Activated CD4-positive, alpha-beta T cell treated with anti-CD3 and anti-CD28 coated beads, Interleukin-2, amount 10 ng/mL, durations not matched to agents 24 days and 14 days (primary cell): ENCODE results near the gene SLC35G1. TPM values are rescaled to one million over a fixed set of nuclear protein-coding genes. Genes with fewer than 3 reads are reported as not detected.

Source experiments
- DNase-seq: peaks from one replicate; pipeline ENCODE4 v3.0.0; 2022
- H3K27ac Mint-ChIP-seq: one replicate; pipeline ENCODE4 v1.8.0; 2022; ENCODE audit warnings: mild to moderate bottlenecking, mixed read lengths
- H3K27me3 Mint-ChIP-seq: one replicate; pipeline ENCODE4 v1.8.0; 2022; ENCODE audit warnings: mixed read lengths
- H3K36me3 Mint-ChIP-seq: one replicate; pipeline ENCODE4 v1.8.0; 2022; ENCODE audit warnings: low read depth, mild to moderate bottlenecking, mixed read lengths
- H3K4me1 Mint-ChIP-seq: one replicate; pipeline ENCODE4 v1.8.0; 2021; ENCODE audit warnings: mixed read lengths
- H3K4me3 Mint-ChIP-seq: one replicate; pipeline ENCODE4 v1.8.0; 2022; ENCODE audit warnings: mild to moderate bottlenecking, moderate library complexity, mixed read lengths
- H3K9me3 Mint-ChIP-seq: one replicate; pipeline ENCODE4 v1.8.0; 2021; ENCODE audit warnings: mixed read lengths
- intact Hi-C: fragments of 100-400 bp; cut with micrococcal nuclease; formaldehyde crosslinking; loops from one replicate; pipeline ENCODE4 v1.15.1; 2023
- total RNA-seq: library from RNA; stranded (reverse); gene quantifications from 2 replicates; pipeline ENCODE4 v1.2.3, GENCODE V29; 2022

Gene SLC35G1
- total RNA-seq, 1 donor from 2014 or later = 6.4 TPM

DNA sequence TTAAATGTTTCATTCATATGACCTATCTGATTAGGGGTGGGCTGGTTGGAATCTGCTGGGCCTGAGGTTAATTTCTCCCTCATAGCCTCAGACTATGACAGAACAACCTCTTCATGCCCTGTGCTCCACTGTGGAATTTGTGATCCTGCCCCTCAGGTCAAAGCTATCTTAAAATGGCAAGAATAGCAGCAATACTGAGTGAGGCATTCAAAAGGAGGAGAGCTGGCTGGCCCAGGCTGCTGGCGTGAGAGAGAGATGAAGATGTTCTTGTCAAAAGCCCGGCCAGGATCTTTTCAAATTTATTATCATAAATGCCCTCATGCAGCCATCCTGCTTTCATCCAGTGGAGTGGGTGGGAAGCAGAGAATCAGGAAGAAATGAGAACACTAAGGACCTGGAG lies 58.1 kb downstream of the SLC35G1 start:
- no peak for DNase-seq
- Mint-ChIP-seq H3K36me3 (no peaks in the 10 kb centered on the region), H3K4me1 (no peaks in the 10 kb centered on the region), H3K27me3 (no peaks in the 10 kb centered on the region), H3K9me3 (no peaks in the 10 kb centered on the region), H3K27ac (no peak overlapping the region), H3K4me3 (no peak overlapping the region)
- intact Hi-C loops = no loop called here

Other genes starting within 250 kb of the SLC35G1 start
- 22.5 and 22.8 TPM in 2 replicates for gene FRA10AC1, start 191.4 kb upstream of the SLC35G1 start, total RNA-seq
- not detected in 2 replicates for gene LGI1, start 136.0 kb upstream of the SLC35G1 start, total RNA-seq
- not detected in 2 replicates for gene PLCE1, start 100.0 kb downstream of the SLC35G1 start, total RNA-seq